ENCODE data around the gene SLC12A8. TPM values are rescaled to one million over a fixed set of nuclear protein-coding genes. Genes with fewer than 3 reads are reported as not detected.

The SLC12A8 gene
- total RNA-seq, 1 donor from 2014 or later = 2.2 TPM

DNA sequence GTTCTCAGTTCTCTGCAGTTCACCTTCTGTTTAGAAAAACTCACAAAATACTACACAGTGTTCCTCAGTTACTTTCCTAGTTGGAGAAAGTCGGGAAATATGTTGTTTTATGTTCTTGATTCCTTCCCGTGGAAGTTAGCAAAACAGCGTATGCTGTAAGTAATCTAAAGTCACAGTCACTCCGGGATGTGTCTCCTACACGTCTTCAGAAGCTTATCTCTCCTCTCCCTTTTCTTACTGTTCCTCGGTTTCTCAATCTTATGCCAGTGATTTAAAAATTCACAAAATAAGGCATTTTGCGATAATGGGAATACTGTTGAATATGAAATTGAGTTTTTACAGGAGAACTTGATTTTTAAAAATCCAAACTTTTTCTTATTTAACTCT lies 158.5 kb downstream of the SLC12A8 start:
- no peaks in the 10 kb centered on the region for H3K9me3 ChIP-seq (ENCODE audit: low read depth)
- peaks cover 50% of the 10 kb centered on the region for H3F3A ChIP-seq (ENCODE audit: low read depth)
- H3K79me2 ChIP-seq (ENCODE audit: low read depth) = peaks cover 31% of the 10 kb centered on the region
- H3K4me1 ChIP-seq = peaks cover 62% of the 10 kb centered on the region
- Mint-ChIP-seq H3K27me3 (ENCODE audit: insufficient read depth, low read depth) (peaks cover 7% of the 10 kb centered on the region), H3K27ac (no peak overlapping the region), H3K9me3 (no peaks in the 10 kb centered on the region), H3K36me3 (peaks cover 11% of the 10 kb centered on the region), H3K4me1 (peaks cover 57% of the 10 kb centered on the region), H3K4me3 (peak overlapping the region; percentile 95)
- peak overlapping the region; percentile 80 for H3K4me3 ChIP-seq
- H3K27me3 ChIP-seq = peaks cover 56% of the 10 kb centered on the region
- H3K27ac ChIP-seq = no peak overlapping the region
- H3K36me3 ChIP-seq = no peaks in the 10 kb centered on the region
- TF ChIP-seq EZH2phosphoT487 (IDR thresholded peaks at IDR 0.05) = no peak
- TF ChIP-seq CTCF (IDR thresholded peaks at IDR 0.05) = no peak
- TF ChIP-seq EZH2 (IDR thresholded peaks at IDR 0.05) = no peak
- H3K9ac ChIP-seq = no peak overlapping the region
- no peak for DNase-seq (ENCODE audit: low spot score)
- no peak overlapping the region for H2AFZ ChIP-seq (replicated peaks)
- peaks cover 59% of the 10 kb centered on the region for H4K20me1 ChIP-seq (ENCODE audit: low read depth)
- peak overlapping the region; percentile 96 for H3K4me2 ChIP-seq

- Mint-ChIP-seq H3K36me3 (peaks cover 16% of the 10 kb centered on the region), H3K4me1 (peaks cover 61% of the 10 kb centered on the region), H3K27me3 (ENCODE audit: insufficient read depth, low read depth) (peaks cover 7% of the 10 kb centered on the region), H3K27ac (no peak overlapping the region), H3K9me3 (no peaks in the 10 kb centered on the region), H3K4me3 (peak overlapping the region; percentile 95)
- Histone ChIP-seq H3K4me3 (peak overlapping the region; percentile 2), H2AFZ (replicated peaks) (no peak overlapping the region), H3K27me3 (peaks cover 58% of the 10 kb centered on the region), H3K9me3 (ENCODE audit: low read depth) (no peaks in the 10 kb centered on the region), H3K79me2 (ENCODE audit: low read depth) (peaks cover 31% of the 10 kb centered on the region), H3K4me2 (peak overlapping the region; percentile 69), H3K4me1 (peaks cover 62% of the 10 kb centered on the region), H3F3A (ENCODE audit: low read depth) (peaks cover 50% of the 10 kb centered on the region), H3K9ac (no peak overlapping the region), H3K36me3 (no peaks in the 10 kb centered on the region), H3K27ac (no peak overlapping the region), H4K20me1 (ENCODE audit: low read depth) (peaks cover 66% of the 10 kb centered on the region)
- TF ChIP-seq EZH2 (IDR thresholded peaks at IDR 0.05) = no peak
- TF ChIP-seq EZH2phosphoT487 (IDR thresholded peaks at IDR 0.05) = no peak
- no peak for DNase-seq (ENCODE audit: low spot score)
Observed at GRCh38 chr3:125053304-125053699, 159.2 kb downstream of the SLC12A8 start.

DNA sequence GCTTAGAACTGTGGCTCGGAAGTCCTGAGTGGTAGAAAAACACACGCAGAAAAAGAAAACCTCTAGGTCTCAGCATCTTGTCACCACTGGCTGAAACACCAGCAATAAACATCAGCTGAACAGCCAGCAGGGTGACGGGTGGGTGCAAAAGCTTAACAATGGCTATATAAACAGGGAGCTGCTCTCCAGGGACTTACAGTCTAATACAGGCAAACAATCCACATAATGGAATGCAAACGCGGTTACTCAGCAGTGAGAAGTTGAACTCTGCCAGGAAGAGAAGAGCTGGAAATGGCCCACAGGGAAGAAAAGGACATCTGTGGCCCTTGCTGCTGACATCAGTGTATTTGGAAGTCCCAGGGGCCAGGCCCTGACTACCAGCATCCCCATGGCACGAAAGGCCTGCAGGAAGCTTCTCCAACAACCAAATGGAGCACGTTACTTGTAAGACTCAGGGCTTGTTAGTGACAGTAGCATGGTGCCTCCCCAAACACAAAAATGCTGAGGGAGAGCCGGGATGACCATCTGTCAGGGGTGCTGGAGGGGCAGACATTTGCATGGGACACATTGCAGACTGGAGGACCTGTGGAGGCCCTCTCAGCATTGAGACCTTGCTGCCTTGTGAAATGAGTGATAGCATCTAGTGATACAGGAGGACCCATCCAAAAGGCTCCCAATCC lies 159.8 kb downstream of the SLC12A8 start:
- Histone ChIP-seq H3K4me3 (peak overlapping the region; percentile 17), H3K4me2 (peak overlapping the region; percentile 69)

More for the DNA sequence above, 159.8 kb downstream of the SLC12A8 start:
- peaks cover 50% of the 10 kb centered on the region for H3F3A ChIP-seq (ENCODE audit: low read depth)
- Mint-ChIP-seq H3K27me3 (ENCODE audit: insufficient read depth, low read depth) (peaks cover 7% of the 10 kb centered on the region), H3K27ac (peak overlapping the region; percentile 0), H3K36me3 (peaks cover 19% of the 10 kb centered on the region), H3K4me3 (peak overlapping the region; percentile 95), H3K4me1 (peaks cover 61% of the 10 kb centered on the region), H3K9me3 (peaks cover 2% of the 10 kb centered on the region)
- no peak for TF ChIP-seq CTCF (IDR thresholded peaks at IDR 0.05)
- H3K79me2 ChIP-seq (ENCODE audit: low read depth) = peaks cover 31% of the 10 kb centered on the region
- DNase-seq (ENCODE audit: low spot score) = peak; percentile 44
- H3K27me3 ChIP-seq = peaks cover 54% of the 10 kb centered on the region
- H2AFZ ChIP-seq (replicated peaks) = no peak overlapping the region
- no peak overlapping the region for H3K9ac ChIP-seq
- no peak overlapping the region for H3K27ac ChIP-seq
- no peaks in the 10 kb centered on the region for H3K36me3 ChIP-seq
- peaks cover 62% of the 10 kb centered on the region for H3K4me1 ChIP-seq
- no peaks in the 10 kb centered on the region for H3K9me3 ChIP-seq (ENCODE audit: low read depth)
- H4K20me1 ChIP-seq (ENCODE audit: low read depth) = peaks cover 67% of the 10 kb centered on the region
